GM18511 (cell line): ENCODE measurements around the gene RIIAD1.
"Not testable (repeated sequence)": the region's sequence is repeated elsewhere in the genome, so short reads cannot be mapped to it uniquely, and the experiment has no call there.

ENCODE experiments used
- ATAC-seq: cut with Tn5 transposase; IDR thresholded peaks from one replicate; pipeline ENCODE4 v1.9.1; 2021; ENCODE audit warnings: mild to moderate bottlenecking, moderate library complexity; ENCODE audit not compliant: unreplicated experiment

RIIAD1 gene, protein sequence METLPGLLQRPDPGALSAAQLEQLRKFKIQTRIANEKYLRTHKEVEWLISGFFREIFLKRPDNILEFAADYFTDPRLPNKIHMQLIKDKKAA

DNA sequence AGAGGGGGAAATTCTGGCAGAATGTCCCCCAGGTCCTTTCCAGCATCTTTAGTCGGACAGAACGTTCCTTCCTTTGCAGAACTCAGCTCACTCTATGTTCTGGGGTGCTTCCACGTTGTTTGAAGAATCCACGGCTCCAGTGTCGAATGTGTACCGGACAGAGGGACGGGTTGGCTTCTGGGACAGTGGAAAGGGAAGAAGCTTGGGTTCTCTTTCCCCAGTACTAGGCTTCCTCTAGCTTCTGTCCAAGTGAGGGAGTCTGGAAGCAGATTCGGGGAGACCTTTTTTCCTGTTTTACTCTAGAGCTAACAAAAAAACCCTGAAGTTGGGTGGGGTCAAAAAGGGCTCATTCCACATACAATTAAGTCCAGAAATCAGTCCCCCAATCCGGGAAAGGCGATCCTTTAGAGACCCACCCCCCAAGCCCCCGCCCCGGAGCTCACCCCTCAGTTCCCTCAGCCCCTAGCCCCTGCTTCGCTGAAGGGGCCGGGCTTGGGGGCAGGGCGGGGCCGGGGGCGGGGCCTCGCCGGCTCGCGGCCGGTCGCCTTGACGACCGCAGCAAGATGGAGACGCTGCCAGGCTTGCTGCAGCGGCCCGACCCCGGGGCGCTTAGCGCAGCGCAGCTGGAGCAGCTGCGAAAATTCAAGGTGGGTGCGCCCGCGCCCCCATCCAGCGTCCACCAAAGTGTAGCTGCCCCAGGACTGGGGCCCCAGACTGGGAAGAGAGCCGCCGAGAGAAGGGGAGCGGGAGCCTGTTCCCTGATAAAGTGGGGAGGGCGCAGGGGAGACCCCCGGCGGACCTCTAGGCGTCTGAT, at the start of gene RIIAD1:
Gene RIIAD1 (plus strand): TSS at position 549 of the 814 bp plus-strand sequence. CDS start 15 bp downstream, at position 564.
- ATAC-seq: peak; percentile 62

DNA sequence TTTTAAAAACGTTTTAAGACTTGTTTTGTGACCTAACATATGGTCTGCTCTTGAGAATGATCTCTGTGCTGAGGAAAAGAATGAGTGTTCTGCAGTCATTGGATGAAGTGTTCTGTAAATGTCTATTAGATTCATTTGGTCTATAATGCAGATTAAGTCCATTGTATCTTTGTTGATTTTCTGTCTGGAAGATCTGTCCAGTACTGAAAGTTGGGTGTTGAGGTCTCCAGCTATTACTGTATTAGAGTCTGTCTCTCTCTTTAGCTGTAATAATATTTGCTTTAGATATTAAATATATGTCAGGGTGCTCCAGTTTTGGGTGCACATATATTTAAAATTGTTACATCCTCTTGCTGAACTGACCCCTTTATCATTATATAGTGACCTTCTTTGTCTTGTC, 47.9 kb upstream of the RIIAD1 start:
- no peak for ATAC-seq

DNA sequence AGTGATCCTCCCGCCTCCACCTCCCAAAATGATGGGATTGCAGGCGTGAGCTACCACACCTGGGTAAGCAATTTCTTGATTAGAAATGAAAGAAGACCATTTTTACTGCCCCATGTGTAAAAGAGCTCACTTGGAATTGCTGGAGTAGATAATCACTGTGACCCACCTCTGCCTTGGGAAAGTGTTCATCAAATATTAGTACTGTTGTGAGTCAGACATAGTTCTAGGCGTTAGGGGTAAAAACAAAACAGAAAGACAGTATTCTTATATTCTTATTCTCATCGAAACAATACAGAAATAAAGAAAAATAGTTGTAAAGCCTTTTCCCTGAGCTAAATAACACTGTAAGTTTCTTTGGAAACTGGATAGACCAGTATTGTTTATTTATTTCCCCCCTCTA, 40.9 kb upstream of the RIIAD1 start:
- no peak for ATAC-seq

DNA sequence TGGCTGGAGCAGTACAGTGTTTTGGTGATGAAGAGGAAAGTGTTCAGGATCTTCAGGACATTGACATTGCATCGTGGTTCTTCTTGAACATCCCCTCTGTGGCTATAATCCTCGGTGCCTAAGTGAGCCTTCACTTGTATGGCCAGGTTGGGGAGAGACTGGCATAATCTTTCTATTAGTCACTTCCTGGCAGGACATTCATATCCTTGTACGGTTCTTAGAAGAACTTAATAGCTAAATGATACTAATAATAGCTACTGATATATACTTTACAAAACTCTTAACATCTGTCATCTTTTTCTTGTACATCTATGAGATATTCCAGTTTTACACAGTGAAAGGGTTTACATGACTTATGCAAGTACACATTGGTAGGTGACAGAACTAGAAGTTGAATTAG, 40.5 kb upstream of the RIIAD1 start:
- ATAC-seq: no peak

DNA sequence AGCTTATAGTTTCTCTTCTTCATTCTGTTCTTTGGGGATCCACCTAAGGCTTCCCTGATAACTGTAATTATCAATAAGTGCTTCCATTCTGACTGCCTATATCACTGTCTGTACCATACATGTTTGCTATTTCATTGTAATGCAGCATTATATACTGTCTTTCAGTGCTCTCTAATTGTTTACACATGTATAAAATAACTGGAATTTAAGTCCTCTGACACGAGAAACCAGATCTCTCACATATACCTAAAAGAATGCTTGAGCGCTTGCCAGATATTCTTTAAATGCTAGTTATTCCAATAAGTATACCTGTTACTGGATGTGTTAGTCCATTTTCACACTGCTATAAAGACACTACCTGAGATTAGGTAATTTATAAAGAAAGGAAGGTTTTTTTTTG, 39.4 kb upstream of the RIIAD1 start:
- no peak for ATAC-seq

DNA sequence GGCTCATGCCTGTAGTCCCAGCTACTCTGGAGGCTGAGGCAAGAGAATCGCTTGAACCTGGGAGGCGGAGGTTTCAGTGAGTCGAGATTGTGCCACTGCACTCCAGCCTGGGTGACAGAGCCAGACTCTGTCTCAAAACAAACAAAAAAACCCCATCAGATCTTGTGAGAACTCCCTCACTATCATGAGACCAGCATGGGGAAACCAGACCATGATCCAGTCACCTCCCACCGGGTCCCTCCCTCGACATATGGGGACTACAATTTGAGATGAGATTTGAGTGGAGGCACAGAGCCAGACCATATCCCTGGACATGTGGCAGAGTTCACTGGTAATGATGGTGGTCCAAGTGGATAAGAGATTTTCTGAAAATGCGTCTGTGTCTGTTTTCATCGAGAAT, 38.4 kb upstream of the RIIAD1 start:
- ATAC-seq: not testable (repeated sequence)

DNA sequence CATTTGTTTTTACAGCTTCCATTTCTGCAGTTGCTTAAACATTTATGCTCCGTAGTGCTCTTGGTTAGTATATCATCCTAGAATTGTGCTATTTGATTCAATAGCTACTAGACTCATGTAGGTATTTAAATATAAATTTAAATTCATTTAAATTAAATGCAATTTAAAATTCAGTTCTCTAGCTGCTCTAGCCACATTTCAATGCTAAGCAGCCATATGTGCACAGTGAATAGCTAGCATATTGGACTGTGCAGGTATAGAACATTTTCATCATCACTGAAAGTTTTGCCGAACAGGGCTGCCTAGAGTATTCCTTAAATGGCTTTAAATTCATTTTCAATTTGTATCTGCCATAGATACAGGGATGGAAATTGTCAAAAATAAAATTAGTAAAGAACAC, 37.2 kb upstream of the RIIAD1 start:
- ATAC-seq: no peak

DNA sequence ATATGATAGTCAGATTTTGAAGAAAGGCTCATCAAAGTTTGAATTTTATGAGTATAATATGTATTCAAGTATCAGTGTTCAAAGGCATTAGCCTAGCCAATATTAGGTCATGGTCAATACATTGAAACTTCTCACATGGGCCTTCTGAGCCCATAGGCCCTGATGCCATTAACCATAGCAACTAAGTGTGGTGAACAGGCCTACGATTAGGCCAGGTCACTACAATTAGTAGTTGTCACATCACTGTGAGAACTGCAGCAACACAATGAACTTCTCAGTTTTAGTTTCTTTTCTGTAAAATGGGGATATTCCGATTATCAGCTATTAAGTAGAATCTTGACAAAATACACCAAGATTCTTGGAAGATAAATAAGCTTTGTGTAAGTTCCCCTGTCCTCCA, 34.8 kb upstream of the RIIAD1 start:
- ATAC-seq: no peak

DNA sequence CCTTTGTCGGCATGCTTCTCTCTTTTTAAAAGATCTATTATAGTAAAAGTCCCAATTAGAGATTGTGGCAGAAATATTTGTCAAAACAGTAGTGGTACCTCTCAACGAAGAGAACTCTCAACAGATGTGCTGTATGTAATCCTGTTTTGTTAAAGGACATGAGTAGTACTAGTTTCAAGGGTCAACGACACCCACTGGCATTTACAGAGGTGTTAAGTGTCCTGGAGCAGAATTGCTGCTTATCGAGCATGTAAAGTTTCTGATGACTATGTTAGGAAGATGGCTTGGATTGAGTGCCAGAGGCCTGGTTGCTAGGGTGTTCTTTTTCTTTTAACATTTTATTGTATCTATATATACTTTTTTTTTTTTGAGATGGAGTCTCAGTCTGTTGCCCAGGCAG, 31.8 kb upstream of the RIIAD1 start:
- ATAC-seq: no peak

DNA sequence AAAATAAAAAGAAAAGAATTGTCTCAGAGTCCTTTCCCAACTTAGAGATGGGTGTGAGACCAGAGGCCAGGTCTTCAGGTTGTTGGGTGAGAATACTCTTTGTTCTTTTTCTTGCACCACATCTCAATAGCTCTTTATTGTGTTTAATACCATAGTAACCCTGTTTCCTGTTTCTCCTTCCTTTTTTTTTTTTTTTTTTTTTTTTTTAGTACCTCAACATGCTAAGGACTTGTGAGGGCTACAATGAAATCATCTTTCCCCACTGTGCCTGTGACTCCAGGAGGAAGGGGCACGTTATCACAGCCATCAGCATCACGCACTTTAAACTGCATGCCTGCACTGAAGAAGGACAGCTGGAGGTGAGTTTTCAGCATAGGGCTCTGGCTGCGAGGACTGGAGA, 29.1 kb upstream of the RIIAD1 start:
- ATAC-seq: no peak

DNA sequence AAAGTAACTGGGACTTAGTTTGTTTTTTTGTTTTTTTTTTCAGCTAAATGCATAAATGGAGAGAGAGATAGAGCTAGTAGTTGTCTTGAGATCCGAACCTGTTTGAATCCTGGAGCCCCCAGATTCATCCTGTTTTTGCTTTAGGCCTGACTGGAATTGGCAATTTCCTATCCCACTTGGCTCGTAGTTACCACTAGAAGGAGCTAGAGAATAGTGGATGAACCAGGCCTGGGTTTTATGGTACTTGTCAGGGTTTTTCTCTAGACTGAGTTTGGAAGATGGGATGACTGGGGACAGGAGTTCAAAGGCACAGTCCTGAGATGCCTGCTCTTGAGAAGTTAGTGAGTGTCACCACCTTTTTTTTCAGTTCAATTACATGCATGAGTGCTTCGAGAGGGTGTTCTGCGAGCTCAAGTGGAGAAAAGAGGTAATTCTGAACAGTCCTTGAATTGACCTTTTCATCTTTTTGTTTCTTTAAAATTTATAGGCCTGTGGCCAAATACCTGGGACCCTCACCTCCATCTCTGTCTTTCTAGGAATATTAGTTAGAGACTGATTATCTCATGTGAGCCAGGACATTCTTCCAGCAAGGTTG, 28.2 kb upstream of the RIIAD1 start:
- no peak for ATAC-seq

DNA sequence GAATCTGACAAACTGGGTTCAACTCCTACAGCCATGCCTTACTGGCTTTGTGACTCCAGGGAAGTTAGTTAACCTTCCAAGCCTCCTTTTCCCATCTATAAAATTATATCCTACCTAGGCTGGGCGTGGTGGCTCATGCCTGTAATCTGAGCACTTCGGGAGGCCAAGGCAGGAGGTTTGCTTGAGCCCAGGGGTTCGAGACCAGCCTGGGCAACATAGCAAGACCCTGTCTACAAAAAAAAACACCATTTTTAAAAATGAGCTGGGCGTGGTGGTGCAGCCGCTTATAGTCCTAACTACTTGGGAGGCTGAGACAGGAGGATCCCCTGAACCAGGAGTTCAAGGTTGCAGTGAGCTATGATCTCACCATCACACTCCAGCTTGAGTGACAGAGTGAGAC, 19.8 kb upstream of the RIIAD1 start:
- no peak for ATAC-seq

DNA sequence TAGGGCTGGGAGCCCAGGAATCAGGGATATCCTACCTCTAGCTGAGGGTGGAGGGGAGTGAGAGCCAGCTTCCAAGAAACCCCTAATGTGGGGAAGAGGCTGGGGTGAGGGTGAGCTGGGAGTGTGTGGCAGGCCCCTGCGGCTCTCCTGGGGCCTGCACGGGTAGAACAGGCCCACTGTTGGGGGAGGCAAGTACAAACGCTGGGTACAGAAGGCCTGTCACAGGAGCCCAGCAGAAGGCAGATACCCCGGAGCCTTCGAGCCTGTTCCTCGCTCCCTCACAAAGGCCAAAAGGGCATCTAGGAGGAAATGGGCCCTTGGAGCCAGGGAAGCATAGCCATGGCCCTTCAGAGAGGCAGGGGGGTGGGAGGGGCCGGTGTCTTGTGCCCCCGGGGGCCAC, 18.4 kb upstream of the RIIAD1 start:
- ATAC-seq: no peak

DNA sequence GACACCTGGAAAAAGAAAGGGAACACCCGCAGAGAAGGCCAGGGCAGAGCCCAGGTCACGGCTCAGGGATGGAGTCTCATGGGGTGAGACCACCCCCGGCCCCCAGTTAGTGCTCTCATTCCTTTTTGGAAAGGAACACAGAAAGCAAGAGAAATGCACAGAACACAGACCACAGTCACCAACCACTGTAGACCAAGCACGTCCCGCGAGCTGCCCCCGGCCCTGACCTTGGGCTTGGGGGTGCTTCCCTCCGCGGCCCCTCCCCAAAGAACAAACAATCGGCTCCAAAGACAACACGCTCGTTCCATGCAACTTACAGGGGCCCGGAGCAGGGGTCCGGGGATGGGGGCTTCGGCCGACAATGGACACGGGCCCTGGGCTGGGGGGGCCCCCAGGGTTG, 17.5 kb upstream of the RIIAD1 start:
- ATAC-seq: no peak

DNA sequence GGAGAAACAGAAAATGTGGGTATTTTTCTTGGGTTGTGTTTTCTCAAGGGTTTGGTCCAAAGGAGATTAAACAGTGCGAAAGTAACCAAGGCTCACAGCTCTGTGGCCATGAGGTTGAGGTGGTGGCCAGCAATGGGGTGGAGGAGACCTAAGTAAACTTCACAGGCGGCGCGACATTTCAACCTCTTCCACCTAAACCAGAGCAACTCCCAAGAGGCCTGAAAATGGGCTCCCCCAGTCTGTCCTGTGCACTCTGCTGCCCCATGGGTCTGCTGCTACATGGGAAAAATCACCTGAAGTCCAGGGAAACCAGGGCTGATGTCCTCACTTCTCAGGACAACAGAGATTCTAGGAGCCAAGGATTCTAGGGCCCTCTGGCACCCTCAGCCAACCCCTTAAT, 17.1 kb upstream of the RIIAD1 start:
- no peak for ATAC-seq

DNA sequence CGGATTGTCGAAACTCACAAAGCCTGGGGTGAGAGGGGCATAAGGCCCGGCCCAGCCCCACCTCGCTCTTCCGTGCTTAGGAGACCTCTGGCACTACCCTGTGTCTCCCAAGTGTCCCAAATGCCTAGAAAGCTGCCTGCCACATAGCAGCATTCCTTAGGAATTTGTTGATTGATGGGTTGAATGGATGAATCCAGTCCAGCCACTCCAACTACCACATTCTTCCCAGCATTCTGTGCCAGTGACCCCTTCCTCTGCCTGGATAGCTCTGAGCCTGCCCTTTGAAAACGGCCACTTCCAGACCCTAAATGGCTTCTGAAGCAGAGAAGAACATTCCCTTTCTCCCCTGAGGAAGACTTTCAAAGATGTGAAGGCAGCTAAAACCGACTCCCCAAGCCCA, 16.2 kb upstream of the RIIAD1 start:
- no peak for ATAC-seq

DNA sequence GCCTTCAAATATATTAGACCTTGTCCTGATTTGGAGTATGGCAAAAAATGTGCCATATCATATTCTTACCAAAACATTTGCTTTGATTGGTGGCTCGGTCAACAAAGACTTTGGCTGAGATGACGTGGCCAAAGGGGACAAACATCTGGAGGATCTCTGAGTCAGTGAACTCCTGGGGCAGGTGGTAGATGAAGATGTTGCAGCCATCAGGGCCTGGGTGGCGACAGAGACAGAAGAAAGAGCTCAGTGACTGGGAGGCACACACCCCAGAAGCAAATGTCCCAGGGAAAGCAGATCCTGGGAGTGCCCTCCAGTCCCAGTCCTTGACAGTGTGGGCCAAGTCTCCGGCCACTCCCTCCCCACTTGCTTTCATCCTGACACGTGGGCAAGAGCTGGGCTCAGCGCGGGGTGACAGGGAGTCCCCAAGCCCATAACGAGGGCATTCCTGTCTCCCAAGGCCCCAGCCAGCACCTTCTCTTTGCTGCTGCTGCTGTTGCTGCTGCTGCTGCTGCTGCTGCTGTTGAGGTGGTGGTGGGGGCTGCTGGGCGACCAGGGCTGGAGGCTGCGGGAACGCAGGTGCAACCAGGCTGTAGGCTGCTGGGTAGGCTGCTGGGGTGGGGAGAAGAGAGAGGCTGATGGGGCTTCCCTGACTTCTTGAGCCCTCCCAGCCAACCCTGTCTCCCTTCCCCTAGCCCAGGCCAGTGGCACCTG, 15.4 kb upstream of the RIIAD1 start:
- ATAC-seq: no peak

DNA sequence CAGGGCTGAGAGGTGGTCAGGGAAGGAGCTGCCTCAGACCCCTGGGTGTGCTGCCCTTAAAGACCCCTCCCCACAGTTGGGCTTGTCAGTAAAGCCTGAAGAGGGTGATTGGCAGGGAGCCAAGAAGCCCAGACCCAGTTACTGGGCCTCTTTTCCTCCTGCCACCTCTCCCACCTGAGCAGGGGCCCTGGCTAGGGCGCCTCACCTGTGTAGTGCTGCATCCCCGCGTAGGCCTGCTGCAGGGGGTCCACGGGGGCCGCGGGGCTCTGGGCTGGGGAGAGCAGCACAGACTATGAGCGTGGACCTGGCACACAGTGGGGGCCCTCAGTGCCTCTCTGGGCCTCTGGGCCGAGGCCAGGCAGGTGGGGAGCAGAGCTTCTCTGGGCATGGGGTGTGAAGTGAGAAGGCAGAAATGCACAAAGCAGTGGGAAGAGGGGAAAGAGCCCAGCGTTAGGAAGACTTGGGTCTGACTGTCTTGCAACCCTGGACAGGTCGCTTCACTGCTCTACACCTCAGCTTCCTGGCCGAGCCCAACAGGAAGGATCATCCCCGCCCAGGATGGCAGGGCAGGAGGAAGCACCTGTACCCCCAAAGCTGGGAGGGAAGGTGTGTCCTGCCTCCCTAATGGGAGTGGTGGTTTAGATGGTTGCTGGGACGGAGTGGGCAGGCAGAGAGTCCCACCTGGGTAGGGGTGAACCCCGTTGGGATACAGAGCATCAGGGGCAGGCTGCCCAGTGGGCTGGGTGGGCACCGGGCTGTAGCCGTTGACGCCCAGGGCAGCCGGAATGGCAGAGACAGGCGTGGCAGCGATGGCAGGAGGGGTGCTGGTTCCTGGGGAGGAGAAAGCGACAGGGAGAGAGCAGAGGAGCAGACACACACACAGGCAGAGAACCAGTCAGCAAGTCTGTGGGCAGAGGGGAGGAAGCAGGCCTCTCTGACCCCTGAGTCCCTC, 14.6 kb upstream of the RIIAD1 start:
- no peak for ATAC-seq

DNA sequence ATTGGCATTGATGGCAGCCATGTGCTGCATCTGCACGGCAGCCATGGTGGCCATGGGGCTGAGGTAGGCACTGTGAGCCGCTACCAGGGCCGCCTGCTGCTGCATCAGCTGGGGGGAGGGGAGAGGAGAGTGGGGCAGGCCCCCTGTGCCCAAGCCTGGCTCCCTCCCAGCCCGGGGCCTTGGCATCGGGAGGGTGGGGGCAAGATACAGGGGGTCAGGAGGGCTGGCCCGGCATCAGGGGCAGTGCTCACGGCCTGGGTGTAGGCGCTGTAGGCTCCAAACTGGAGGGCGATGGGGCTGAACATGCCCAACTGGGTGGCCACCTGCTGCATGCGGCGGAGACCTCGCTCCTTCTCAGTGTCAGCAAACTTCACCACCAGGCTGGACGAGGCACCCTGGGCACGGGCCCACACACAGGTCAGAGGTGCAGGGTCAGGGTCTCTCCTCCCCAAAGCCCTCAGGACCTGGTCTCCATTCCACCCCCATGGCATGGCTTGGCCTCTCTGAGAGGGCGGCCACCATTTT, 13.7 kb upstream of the RIIAD1 start:
- no peak for ATAC-seq

DNA sequence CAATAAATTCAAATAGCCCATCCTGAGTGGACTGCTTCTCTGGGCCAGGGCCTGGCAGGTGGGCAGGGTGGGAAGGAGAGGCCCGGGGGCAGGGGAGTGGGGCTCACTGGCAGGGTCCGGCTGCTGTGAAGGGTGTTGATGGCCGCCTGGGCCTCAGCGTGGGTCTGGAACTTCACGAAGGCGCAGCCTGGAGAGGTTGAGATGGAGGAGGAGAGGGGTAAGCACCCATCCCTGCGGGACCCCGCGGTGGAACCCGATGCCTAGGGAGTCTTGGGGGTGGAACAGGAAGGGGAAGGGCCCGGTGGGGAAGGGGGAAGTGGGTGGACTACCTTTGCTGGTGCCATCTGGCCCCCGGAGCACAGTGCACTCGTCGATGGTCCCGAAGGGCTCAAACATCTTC, 12.4 kb upstream of the RIIAD1 start:
- no peak for ATAC-seq
